HG03520 (cell line): Measurements from ENCODE around the gene ADA.
"Not testable (repeated sequence)": the region's sequence is repeated elsewhere in the genome, so short reads cannot be mapped to it uniquely, and the experiment has no call there.

Source experiments
- ATAC-seq: cut with Tn5 transposase; IDR thresholded peaks from one replicate; pipeline ENCODE4 v1.9.1; 2021; ENCODE audit warnings: mild to moderate bottlenecking, moderate library complexity; ENCODE audit not compliant: unreplicated experiment

Gene ADA

DNA sequence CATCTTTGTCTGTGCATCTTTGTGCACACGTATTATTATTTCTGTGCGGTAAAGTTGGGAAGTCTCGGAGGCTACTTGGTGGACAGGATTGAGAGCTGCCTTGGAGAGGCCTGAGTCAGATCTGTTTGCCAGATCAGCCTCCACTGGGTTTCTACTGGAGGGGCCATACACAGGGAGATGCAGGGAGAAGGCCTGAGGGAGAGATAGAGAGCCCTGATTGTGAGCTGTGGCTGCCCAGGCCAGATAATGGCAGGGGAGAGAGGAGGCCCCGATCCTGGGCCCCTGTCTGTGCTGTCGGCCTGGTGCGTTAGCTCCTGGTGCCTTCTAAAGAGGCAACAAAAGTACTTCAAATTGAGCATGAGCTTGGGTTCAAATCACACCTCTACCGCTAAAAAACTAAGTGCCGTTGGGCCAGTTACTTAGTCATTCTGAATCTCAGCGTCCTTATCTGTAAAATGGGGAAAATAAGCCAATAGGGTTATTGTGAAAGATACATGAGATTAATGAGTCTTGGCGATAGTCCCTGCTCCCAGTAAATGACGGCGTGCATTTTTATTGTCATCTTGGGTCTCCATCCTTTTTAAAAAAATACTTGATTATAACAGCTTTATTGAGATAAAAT, 27.6 kb upstream of the ADA start:
- ATAC-seq, result no peak

DNA sequence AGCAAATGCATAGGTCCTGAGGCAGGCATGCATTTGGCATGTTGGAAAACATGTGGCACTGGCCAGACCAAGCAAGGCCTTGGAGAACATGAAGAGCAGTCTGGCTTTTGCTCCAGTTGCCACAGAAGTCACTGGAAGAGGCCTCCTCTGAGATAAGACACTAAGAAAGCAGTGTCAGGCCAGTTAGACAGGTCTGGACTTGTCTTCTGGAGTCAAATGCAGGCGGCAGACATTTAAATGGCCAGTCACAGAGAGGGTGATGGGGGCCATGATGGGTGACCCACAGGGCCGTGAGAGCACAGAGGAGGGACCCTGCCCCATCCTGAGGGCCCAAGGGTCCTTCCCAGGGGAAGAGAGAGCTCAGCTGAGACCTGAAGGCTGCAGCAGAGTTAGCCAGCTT, 26.7 kb upstream of the ADA start:
- no peak for ATAC-seq

DNA sequence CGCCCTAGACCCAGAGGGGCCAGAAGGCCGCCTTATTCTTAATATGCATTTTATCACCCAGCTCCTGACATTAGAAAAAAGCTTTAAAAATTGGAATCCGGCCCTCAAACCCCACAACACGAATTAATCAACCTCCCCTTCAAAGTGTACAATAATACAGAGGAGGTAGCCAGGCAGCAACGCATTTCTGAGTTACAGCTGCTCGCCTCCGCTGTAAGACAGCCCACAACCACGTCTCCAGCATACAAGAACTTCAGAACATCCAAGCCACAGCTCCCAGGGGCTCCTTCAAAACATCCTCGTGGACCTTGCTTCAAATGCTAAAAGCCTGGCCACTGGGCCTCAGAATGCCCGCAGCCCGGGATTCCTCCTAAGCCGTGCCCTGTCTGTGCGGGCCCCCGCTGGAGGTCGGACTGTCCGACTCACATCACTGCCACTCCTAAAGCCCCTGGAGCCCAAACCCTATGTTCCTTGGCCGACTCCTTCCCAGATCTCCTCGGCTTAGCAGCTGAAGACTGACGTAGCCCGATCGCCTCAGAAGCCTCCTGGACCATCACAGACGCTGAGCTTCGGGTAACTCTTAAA, 20.9 kb upstream of the ADA start:
- ATAC-seq, result not testable (repeated sequence)

DNA sequence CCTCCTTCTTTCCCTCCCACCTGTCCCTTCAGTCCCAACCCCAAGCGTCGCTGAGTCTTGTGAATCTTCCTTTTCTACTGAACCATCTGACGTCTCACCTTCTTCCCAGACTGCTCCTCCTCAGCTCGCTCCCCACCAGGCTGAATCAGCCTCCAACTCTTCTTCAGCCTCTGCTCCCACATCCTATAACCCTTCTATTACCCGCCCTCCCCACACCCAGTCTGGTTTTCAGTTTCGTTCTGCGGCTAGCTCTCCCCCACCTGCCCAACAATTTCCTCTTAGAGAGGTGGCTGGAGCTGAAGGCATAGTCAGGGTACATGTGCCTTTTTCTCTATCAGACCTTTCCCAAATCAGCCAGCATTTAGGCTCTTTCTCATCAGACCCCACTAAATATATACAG, 20.0 kb upstream of the ADA start:
- not testable (repeated sequence) for ATAC-seq

DNA sequence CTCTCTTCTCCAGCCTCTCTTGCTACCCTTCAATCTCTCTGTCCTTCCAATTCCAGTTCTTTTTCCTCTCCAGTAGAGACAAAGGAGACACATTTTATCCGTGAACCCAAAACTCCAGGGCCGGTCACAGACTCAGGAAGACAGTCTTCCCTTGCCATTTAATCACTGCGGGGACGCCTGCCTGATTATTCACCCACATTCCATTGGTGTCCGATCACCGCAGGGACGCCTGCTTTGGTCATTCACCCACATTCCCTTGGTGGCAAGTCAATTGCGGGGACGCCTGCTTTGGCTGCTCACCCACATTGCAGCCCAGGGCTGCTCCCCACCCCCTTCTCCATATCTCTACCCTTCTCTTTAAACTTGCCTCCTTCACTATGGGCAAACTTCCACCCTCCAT, 19.4 kb upstream of the ADA start:
- ATAC-seq, result not testable (repeated sequence)

DNA sequence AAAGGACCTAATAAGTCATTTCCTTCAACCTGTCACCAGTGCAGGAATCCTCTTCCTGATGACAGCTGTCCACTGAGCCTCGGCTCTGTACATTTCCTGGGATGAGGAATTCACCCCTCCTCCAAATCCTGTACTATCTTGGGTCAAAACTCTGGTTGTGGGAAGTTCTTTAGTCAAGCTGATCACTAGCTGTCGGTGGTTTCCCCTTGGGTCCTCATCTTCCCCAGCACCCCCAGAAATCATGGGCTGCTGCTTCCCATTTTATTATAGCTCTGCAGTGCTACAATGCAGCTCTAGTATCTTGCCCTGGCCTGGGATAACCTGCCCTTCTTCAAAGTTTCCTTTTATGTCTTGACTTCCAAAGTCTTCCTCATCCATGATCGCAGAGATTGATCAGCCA, 14.6 kb upstream of the ADA start:
- no peak for ATAC-seq

DNA sequence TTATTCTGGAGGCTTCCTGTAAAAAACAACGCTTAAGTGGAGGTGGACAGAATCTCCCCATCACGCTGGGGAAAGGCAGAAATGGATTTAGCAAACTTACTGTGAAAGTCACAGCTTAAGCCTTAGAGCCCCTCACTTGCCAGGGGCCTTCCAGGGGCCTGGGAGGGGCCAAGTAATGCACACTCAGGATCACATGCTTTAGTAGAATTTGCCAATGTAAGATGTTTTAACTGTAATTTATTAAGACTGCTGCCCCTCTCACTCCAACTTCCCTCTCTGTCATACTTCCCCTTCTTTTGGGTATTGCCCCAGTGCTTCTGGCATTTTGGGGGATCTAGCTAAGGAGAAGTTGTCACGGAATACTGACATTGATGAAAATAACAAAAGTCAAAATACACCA, 12.6 kb upstream of the ADA start:
- ATAC-seq, result no peak

DNA sequence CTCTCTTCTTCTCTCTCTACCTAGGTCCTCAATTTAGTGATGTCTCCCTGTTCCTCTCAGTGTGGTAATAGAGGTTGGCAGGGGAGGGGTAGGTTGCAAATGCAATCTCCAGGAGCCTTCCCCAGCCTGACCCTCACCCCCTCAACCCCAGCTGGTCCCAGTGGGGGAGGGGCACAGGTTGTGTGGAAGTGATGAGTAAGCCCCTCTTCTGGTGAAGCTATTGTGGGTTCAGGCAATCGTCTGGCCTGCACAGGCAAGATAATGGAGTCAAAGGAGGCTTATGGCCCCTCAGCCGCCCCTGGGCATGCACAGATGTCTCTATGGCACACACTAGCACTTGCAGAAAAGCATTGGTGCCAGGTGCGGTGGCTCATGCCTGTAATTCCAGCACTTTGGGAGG, 10.8 kb upstream of the ADA start:
- ATAC-seq, result no peak

DNA sequence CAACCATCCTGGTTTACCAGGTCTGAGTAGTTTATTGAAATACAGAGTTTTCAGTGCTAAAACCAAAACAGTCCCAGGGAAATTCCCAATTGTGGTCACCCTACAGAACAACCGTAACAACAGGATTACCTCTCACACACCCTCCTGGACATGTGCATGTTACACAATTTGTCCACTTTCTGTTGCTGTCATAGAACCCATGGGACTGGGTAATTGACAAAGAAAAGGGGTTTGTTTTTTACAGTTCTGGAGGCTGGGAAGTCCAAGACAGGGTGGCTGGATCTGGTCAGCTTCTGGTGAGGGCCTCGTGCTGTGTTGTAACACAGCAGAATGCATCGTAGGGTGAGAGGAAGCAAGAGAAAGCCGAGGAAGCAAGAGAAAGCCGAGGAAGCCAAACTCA, 9.1 kb upstream of the ADA start:
- ATAC-seq, result no peak

DNA sequence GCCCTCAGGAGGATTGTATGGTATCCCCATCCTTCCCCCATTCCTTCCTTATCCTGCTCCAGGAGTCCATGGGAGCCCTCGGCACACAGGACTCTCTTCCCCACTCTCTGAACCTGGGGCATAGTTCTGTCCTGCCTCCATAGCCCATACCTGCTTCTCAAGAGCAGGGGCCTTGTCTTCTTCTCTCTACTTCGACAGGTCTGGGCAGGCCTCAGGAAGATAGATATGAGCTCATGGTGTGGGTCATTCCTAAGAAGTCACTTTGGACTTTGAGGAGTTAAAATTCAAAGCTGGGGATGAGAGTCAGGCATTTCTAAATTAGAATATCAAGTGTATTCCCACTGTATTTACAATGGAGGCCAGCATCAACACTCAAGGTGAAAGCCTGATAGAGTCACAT, 8.4 kb upstream of the ADA start:
- ATAC-seq, result no peak

DNA sequence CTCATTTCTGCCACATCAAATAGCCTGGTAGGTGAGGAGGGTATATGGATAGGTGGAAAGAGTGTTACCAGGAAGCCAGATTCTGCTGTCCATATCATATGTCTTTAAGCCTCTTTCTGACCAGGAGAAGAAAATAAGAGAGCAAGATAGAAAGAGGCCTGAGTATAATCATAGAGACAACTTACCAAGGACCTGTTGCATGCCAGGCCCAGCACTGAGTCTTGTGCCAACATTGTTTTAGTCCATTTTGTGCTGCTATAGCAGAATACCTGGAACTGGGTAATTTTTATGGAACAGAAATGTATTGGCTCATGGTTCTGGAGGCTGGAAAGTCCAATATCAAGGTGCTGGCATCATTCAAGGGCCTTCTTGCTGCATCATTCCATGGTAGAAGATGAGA, 7.3 kb upstream of the ADA start:
- ATAC-seq, result no peak

DNA sequence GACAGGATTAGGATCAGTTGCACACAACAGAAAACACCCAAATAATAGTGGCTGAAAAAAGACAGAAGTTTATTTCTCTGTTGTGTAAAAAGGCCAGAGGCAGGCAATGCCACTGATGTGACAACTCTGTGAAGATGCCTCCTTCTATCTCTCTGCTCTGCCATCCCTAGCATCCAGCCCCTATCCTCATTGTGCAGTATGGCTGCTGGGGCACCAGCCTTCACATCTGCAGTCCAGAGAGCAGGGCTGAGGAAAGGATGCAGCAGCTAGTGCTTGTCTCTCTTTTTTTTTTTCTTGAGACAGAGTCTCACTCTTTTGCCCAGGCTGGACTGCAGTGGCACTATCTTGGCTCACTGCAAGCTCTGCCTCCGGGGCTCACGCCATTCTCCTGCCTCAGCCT, 6.4 kb upstream of the ADA start:
- no peak for ATAC-seq

DNA sequence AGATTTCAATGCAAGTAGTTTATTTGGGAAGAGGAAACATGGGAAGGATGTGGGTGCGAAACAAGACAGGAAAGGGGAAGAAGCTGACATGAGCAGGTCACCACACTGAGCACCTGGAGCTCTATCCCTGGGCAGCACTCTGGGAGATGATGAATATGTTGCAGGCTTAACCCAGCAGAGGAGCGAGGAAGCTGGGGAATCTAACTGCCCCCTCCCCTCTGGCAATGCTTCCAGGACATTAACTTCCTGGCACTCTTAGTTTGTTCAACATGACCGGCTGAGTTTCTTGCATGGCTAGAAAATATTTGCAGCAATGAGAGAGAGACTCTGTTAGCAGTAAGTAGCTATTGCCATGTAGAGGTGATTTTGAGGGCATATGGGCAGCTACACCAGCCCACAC, 4.9 kb upstream of the ADA start:
- no peak for ATAC-seq

DNA sequence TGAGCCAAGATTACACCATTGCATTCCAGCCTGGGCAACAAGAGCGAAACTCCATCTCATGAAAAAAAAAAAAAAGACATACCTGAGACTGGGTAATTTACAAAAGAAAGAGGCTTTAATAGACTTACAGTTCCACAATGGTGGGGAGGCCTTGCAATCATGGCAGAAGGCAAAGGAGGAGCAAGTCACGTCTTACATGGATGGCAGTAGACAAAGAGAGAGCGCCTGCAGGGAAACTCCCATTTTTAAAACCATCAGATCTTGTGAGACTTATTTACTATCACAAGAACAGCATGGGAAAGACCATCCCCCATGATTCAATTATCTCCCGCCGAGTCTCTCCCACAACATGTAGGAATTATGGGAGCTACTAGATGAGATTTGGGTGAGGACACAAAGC, 2.7 kb upstream of the ADA start:
- not testable (repeated sequence) for ATAC-seq

DNA sequence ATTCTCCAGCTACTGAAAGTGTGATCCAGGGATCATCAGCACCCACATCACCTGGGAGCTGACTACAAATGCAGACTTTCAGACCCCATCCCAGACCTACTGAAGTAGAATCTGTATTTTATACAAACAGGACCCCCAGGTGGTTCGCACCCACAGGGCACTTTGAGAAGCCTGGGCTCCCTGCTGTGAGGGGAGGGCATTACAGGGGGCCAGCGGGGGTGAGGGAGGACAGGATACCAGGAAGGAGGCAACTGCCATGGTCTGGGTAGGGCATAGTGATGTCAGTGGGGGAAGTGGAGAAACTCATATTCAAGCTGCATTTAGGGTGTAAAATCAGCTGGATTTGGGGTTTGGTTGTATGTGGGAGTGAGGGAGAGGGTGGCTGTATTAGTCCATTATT, 2.0 kb upstream of the ADA start:
- ATAC-seq, result no peak

DNA sequence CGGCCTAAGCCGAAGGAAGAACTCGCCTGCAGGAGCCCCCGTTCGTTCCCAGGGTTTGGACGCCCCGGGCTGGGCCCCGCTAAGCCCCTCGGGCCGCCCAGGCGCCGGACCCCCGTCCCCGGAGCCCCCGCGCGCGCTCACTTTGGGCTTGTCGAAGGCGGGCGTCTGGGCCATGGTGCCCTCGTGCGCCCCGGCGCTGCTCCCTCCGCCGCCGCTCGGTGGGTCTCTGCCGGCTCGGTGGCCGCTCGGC, 140 bp downstream of the ADA start:
- no peak for ATAC-seq

DNA sequence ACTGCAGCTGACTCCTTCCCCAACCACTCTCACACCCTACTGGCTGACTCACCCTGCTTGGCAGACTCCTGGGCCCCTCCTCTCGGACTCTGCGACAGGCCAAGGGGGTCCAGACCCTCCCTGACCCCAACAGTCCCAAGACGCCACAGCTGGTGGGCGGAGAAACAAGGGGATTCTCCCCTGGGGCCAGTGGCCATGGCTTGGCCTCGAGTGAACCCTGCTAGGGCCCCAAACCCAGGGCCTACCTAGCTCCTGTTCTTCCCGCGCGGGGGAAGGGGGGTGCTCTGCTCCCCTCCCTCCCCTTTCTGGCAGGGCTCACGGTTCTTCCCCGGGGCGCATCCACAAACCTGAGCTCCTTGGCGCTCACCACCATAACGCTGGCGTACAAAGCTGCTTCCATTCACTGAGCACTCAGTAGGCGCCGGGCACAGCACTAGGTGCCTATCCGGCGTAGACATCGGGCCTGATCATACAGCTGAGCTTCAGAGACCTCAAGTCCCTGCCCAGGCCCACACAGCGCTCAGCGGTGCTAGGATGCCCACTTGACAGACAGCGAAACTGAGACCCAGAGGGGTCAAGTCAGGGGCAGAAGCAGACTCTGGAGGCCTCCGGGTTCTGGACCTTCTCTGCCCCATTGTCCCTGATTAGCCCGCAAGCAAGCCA, 597 bp downstream of the ADA start:
- no peak for ATAC-seq

DNA sequence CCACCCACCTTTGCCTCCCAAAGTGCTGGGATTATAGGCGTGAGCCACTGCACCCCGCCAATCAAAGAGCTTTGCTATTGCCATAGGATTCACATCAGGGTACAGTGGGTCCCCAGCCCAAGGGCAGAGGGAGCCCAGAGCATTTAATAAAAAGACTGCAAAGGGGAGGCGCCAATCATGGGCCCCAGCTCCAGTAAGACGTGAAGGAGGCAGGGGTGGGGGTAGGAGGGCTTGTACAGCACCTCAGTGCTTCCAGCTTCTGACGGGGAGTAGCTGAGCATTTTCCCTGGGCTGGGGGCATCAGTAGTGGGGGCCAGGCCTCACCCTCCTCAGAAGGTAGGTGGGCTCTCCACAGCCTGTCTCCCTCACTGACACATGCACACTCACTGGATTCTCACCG, 1.5 kb downstream of the ADA start:
- ATAC-seq, result no peak

DNA sequence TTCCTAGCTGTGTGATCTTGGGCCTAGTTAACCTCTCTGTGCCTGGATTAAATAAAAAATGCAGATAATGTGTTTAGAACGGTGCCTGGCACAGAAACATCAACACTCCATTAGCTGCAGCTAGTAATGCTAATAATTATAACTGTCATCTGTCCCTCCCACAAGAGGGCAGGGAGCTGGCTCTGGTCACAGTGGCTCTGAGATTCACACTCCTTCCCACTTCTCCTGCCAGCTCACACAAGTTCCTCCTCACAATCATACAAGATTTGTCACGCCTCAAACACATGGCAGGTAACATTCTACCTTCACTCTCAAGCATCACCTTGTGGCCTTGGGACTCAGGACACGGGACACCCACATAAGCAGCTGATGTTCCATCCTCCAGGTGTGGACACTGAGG, 2.4 kb downstream of the ADA start:
- ATAC-seq, result no peak

DNA sequence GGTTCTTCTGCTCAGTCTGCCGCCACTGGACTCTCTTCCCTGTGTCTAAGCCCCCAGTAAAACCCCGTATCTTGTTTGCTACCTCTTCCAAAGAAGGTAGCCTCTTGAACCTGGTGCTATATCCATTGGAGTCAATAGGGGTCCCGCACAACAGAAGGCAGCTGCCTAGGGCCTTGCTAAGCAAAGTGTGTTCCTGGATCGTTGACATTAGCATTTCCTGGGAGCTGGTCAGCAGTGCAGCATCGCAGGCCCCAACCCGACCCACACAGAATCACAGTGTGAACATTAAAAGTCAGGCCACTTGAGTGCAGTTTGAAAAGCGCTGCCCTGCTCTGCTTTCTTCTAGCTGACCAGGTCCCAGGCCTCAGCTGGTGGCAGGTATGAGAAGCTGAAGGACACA, 2.9 kb downstream of the ADA start:
- no peak for ATAC-seq

DNA sequence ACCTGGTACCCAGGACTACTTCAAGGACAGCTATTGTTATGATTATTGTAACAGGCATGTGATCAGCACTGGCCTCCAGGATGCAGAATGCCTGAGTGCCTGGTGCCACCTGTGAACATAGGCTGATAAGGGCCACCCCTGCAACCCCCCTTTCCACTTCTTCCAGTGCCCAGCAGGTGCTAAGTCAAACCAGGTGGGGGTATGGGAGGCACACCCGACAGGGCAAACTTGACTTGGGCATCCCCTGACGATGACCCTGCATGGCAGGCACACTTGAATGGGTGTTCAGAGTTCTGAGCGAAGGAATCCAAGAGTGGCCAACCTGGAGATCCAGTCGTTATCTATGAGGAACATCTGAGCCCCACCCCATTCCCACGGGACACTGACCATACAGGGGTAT, 3.4 kb downstream of the ADA start:
- no peak for ATAC-seq

DNA sequence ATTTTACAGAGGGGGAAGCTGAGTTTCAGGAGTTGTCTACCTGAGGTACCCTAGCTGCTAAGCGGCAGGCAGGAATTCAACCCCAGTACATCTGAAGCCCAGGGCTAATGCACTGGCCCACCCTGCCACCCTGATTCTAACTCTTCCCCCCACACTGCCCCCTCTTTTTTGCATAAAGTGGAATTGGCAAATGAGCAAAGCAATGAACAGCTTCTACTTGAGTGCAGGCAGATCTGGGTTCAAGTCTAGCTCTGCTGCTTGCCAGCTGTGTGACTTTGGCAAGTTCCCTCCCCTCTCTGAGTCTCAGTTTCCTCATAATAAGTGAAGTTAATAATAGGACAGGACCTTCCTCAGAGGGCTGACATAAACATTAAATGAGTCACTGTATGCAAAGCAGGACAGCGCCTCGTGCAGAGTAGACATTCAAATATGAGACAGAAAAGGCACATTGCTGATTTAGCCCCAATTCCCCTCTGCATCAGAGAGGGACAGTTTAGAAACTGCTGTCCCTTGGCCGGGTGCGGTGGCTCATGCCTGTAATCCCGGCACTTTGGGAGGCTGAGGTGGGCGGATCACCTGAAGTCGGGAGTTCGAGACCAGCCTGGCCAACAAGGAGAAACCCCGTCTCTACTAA, 4.7 kb downstream of the ADA start:
- peak; percentile 50 for ATAC-seq
